Ramos (cell line): ENCODE results near the gene PHTF2.

ENCODE experiments used
- in situ Hi-C: fragments of 300-500 bp; cut with MboI; formaldehyde crosslinking; loops from one replicate; pipeline ENCODE4 v1.14.3; 2022; ENCODE audit warnings: low sequenced_read_pairs; ENCODE audit not compliant: unreplicated experiment

PHTF2 gene

DNA sequence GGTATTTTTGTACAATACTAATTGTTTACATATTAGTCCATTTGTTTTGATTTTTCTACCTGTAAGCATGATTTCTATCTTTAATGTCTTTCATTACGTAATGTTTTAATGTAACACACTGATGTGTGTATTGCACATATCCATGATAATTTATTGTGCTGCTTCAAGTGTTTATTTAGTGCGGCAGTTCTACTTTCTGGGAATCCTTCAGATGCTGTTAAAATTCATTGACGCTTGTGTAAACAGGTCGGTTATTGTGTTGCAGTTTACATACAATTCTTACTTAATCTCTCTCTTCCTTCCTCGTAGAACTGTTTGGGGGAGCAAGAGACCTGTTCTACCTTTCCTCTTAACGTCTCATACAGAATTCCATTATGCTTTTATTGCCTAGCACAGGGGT is 7.2 kb upstream of the PHTF2 start:
- in situ Hi-C loops = no loop called here

DNA sequence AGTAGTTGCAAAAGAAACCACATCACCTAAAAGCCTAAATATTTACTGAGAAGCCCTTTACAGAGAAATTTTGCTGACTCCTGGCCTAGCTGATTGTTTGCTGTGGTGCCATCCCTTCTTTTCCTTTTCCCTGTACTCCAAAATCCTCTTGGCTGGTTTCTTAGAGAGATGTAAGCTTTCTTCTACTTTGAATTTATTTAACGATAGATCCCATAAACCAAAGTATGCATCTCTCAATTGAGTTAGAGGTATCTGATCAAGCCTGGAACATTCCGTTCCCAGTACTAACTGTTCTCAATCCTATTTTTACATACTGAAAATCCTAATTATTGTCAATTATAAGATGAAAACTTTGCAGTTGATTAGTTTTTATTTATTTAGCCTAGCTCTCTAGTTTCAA is 6.6 kb upstream of the PHTF2 start:
- in situ Hi-C loops = no loop called here

DNA sequence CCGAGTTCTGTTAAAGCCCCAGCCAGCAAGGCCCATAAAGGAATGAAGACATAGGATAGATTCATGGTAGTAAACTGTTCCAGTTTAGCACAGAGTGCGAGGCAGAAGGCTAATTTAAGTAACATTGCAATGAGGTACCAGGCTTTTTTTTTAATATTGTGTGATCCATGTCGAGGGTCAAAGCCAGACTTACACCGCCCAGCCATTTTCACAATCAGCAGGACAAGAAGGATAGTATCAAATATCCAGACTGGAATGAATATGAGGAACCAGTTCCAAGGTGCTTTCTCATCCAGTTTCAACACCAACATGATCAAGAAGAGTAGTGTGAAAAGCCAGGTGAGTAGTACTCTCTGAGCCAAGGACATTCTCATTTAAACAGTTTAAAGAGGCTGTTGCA is 4.6 kb upstream of the PHTF2 start:
- in situ Hi-C loops = no loop called here

DNA sequence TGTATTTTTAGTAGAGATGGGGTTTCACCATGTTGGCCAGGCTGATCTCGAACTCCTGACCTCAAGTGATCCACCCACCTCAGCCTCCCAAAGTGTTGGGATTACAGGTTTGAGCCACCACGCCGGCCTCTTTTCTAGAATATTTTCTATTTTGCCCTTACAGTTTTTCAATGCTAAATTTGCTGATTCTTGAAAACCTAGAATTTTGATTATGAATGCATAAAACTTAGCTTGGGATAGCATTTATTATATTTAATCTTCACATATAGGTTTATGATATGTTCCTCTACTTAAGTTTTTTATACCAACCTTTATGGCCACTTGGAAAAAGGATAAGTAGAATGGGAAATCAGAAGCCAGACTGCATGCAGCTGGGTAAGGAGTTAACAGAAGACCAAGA is 2.5 kb upstream of the PHTF2 start:
- in situ Hi-C loops = no loop called here

DNA sequence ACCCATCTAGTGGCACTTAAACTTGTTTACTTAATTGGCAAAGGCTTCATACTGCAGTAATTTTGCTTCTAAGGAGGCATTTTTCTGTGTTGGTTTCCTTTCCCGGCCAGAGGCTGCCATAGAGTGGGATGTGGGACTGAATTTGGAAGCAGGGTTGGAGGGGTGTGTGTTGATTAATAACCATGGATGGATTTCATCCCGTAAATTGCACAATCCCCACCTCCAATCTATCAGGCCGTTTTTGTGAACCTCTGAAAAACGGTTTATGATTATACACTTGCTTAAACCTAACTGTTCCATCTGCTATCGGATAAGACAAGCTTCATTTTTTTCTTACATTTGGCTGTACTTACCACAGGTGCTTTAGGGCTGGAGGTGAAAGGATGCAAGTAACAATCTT is 1.6 kb upstream of the PHTF2 start:
- in situ Hi-C loops = no loop called here

DNA sequence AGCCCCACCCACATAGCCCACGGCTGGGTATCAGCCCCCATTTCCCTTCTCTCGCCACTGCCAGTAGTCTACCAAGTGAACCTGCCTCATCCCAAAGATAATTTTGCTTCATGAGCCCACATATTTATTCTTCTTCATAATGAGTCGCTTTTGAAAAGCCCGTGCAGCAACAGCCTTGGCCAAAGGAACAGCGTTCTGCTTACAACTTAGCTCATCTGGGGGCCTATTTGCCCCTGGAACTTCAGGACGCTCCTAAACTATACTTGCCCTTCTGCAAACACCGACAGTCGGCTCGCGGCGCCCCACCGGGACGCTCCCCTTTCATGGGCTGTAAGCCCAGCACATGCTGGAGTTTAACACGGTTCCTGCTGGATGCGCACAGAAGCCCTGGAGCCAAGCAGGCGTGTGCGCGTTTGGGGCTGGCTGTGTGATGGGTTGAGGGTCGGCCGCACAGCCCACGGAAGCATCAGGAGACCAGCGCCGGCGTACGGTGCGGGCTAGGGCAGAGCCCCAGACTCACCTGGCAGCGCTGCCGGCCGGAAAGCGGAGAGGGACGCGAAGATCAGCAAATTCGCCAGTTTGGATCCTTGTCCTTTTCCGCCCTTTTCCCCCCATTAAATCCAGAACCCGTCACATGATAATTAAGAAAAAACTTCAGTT is 709 bp upstream of the PHTF2 start:
- in situ Hi-C loops = no loop called here

DNA sequence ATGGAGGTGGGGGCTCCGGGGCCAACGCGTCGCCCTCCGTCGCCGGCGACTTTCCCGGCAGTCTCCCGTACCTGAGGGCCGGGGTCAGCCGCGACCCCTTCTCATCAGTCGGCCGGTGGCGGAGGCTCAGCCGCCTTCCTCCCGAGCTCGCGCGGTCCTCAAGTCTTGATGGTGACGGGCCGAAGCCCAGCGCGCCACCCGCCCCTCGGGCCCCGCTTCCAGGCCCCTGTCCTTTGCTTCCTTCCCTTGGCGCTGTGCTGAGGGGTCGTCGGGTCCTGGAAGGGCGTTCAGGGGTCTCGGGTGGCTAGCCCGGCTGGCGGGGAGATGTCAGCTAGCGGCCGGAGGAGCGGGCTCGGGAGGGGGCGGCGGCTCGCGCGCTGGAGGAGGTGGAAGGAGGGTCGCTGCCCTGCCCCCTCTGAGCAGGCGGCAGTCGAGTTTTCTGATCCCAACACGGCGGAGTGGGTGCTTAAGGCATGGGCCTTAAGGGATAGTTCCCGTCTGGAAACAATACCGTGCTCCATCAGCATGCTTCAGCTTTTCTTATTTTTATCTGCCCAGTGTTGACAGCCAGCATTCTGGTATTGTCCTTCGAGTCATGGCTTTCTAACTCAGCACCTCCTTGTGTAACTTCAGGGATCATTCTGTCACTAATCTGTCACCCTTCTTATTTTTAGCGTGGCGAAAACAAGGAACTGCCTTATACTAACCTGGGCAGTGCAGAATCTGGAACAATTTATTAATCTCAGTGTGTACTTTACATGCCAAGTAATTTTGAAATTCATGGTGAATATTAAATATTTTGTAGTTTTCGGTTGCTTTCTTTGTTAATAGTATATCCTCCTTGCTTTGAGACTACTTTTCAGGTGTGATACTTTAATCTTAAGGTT is 748 bp downstream of the PHTF2 start:
- in situ Hi-C loops = no loop called here

DNA sequence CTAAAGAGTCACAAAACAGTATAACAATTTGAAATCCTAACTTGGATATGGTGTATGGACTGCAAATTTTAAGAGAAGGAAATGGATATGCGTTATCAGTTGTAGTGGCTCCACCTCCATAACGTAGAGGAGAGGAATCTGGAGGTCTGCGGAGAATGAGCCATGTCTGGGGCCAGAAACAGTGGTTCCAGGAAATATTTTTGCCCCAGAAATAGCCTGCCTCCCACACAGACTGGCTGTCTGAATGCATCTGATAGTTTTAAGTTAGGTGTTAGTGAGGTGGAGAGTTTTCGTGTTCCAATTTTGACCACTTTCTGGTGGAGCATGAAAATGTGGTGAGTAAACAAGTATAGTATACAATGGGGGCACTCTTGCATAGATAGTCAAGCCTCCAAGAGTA is 1.6 kb downstream of the PHTF2 start:
- in situ Hi-C loops = no loop called here

DNA sequence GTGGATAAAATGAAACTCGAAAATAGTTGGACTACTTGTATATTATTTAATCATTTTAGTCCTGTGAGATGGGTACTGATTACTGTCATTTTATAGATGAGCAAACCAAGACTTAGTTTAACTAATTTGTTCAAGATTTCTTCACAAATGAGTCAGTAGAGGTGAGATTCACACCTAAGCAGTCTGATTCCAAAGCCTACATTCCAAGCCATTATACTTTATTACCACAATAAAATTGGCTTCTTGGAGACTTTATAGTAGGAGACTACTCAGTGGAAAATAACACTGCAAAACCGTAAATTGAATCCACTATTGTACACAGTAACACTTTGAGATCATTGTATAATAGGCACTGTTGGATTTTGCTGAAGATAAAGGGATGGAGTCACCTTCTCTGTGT is 2.2 kb downstream of the PHTF2 start:
- in situ Hi-C loops = no loop called here

DNA sequence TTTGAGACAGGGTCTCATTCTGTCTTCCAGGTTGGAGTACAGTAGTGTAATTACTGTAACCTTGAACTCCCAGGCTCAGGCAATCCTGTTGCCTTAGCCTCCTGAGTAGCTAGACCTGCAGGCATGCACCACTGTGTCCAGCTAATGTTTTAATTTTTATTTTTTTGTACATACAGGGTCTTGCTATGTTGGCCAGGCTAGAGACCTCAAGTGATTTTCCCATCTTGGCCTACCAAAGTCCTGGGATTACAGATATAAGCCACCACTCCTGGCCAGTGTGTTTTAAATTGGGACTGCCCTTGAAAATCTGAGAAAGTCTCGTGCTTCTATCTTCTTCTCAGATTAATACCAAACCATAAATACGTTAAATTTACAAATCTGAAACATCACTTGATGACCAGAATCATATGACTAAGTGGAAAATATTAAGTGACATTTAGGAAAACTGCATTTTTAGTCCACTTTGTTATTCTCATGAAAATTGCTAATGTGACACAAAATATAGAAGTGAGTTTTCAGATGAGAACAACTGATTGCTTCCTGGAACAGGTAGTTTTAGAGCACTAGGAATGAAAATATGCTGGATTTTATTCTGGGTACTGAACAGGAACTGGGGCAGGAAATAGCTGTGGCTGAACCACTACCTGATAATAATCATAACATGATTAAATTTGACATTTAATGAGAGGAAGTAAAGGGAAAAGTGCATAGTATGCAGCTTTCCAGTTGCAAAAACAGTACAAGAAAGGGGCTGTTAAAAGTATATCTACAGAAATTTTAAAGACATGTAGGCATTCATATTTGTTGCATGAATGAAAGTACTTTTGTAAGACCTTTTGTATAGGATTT is 4.2 kb downstream of the PHTF2 start:
- in situ Hi-C loops = no loop called here

DNA sequence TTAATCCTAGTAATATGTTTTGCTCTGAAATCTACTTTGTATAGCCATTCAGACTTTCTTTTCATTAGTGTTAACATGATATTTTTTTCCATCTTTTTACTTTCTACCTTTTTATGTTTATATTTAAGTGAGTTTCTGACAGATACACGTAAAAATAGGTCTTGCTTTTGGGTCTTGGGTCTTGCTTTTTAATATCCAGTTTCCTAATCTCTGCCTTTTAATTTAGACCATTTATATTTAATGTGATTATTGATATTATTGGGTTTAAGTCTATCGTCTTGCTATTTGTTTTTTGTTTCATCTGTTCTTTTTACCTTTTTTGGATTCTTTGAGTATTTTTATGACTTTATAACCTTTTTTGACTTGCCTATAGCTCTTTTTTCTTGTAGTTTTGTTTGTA is 7.9 kb downstream of the PHTF2 start:
- in situ Hi-C loops = no loop called here

DNA sequence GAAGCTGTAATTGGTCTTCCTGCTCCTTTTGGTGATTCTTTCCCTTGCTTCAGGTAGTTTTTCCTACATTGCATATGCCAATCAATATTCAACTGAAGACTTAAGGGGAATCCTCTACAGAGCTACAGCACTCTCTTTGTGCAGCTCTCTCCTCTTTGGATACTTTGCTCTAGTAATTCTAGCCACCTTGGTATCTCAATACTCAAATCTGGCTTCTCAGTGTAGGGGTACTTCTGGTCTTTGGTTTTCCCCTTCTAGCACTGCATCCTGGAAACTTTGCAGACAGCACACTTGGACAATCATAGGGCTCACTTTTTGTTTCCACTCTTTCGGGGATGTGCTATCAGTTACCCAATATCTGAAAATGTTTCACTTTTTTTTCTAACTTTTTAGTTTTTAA is 9.9 kb downstream of the PHTF2 start:
- in situ Hi-C loops = no loop called here

DNA sequence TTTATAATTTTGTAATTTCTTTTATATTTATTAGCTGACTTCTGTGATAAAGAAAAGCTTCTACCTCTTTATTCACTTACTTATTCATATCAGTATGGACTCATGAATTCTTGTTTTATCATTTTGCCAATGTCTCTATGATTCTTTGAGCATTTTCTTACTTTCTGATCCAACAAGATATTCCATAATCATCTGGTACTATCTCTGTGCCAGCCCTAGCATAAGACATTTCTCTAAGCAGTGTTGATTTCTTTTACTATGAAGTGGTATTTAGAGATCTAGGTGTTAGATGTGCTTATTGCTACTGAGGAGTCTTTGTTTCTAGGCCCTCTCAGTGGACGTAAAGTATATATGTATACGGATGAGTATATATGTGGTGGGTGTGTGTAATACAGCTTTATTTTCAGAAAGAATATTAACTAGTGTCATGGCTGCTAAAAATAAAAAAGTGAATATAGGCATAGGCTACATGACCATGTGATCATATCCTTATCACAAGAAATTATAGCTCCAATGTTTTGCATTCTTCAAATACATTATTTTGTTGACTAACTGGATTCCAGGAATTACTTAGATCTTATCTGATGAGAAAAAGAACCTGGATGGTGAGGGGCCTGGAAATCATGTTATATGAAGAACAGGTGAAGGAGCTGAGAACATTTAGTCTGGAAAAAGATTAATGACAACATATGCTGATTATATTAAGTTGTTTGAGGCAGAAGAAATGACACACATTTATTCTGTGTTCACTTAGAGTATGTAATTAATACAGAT is 13.1 kb downstream of the PHTF2 start:
- in situ Hi-C loops = no loop called here

DNA sequence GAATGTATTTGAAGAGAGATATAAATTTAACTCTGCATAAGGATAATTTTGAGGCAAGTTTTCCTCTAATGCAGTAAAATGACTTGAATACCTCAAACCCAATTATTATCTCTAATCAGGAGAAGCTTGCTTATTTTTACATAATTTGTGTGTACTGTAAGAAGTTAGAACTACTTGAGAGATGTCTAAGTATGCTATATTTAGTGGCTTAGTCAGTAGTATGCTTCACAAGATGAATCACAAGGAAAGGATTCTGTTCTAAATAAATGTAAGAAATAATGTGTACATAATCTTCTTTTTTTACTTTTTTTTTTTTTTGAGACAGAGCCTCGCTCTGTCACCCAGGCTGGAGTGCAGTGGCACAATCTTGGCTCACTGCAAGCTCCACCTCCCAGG is 13.7 kb downstream of the PHTF2 start:
- in situ Hi-C loops = no loop called here

DNA sequence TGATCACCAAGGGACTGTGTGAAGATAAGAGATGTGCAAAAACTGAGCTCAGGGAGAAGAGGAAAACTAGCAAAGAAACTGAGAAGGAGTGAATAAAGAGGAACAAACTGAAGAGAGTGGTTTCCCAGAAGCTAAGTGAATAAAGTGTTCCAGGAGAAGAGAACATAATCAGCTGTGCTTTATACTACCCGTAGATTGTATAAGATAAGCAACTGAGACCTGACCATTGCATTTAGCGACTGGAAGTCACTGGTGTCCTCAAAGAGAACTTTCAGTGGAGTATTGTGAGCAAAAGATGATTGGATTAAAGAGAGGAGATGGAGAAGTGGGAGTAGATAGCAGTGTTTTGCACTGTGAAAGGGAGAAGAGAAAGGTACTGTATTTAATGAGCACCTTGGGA is 14.6 kb downstream of the PHTF2 start:
- in situ Hi-C loops = no loop called here

DNA sequence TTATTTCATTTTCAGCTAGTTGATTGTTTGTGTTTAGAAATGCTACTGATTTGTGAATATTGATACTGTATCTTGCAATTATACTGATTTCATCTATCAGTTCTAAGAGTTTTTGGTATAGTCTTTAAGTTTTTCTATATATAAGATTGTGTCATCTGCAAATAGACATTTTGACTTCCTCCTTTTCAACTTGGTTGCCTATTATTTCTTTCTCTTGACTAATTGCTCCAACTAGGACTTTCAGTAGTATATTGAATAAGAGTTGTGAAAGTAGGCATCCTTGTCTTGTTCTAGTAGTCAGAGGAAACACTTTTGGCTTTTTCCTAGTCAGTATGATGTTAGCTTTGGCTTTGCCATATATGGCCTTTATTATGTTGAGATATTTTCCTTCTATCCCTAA is 20.4 kb downstream of the PHTF2 start:
- in situ Hi-C loops = no loop called here

DNA sequence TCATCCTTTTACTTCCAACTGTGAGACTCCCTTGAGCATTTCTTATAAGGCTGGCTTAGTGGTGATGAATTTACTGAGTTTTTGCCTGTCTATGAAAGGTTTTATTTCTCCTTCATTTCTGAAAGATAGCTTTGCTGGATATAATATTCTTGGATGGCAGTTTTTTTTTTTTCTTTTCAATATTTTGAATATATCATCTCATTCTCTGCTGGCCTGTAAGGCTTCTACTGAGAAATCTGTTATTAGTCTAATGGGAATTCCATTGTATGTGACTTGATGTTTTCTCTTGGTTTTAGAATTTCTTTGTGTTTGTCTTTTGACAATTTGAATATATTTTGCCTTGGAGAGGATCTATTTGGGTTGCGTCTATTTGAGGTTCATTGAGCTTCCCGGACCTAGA is 22.4 kb downstream of the PHTF2 start:
- in situ Hi-C loops = no loop called here

DNA sequence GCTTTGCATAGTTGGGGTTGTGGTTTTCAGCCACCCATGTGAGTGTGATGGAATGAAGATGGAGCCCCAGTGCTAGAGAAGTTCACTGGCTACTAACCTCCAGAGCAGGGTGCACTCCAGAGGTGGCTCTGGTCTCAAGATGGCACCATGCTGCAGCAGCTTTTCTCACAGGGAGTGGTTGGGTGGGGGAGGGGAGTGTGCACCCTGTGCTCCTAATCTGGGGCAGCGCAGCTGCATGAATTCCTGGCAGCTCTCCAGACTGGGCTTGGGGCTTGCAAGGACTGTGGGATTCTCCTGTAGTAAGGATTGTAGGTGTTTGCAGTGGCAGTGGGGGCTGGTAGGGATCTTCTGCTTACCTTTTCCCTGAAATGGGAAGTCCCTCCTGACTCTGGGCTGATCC is 23.7 kb downstream of the PHTF2 start:
- in situ Hi-C loops = no loop called here

DNA sequence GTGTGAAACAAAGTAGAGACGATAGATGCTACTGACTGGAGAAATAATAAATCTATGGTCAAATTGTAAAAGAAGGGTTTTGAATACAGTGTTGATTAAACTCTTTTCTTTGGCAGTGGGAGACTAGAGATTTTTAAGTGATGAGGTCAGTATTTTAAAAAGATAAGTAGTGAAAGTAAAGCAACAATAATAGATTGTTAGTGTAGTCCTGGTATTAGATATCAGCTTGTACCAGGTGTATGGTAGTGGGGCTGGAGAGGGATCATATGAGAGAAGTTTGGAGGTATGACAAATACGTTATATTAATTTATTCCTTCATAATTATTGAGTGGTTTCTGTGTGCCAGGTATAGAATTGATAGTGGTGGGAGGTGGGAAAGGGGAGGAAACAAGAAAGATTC is 25.2 kb downstream of the PHTF2 start:
- in situ Hi-C loops = no loop called here

DNA sequence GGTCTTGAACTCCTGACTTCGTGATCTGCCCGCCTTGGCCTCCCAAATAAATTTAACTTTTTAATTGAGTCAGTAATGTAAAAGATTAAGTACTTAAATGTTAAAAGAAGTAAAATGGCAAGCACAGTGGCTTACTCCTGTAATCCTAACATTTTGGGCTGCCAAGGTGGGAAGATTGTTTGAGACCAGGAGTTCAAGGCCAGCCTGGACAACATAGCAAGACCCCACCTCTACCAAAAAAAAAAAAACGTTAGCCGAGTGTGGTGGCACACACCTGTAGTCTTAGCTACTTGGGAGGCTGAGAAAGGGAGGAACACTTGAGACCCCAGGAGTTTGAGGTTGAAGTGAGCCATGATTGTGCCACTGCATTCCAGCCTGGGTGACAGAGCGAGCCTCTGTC is 26.1 kb downstream of the PHTF2 start:
- in situ Hi-C loops = no loop called here
